GM12873 (cell line): ENCODE results near the gene TRABD2B.

Source experiments
- TF ChIP-seq, protein P1 (sequence below): IDR thresholded peaks from 2 replicates; pipeline ENCODE4 v1.5.1; 2012; ENCODE audit warnings: low read depth, mild to moderate bottlenecking, moderate library complexity, low read length, control low read depth; ENCODE audit not compliant: insufficient read depth; ENCODE audit errors: missing control alignments

Gene TRABD2B

GRCh38 chr1:47937586-47938254 is 59.5 kb downstream of the TRABD2B start:
- TF ChIP-seq, protein P1, sequence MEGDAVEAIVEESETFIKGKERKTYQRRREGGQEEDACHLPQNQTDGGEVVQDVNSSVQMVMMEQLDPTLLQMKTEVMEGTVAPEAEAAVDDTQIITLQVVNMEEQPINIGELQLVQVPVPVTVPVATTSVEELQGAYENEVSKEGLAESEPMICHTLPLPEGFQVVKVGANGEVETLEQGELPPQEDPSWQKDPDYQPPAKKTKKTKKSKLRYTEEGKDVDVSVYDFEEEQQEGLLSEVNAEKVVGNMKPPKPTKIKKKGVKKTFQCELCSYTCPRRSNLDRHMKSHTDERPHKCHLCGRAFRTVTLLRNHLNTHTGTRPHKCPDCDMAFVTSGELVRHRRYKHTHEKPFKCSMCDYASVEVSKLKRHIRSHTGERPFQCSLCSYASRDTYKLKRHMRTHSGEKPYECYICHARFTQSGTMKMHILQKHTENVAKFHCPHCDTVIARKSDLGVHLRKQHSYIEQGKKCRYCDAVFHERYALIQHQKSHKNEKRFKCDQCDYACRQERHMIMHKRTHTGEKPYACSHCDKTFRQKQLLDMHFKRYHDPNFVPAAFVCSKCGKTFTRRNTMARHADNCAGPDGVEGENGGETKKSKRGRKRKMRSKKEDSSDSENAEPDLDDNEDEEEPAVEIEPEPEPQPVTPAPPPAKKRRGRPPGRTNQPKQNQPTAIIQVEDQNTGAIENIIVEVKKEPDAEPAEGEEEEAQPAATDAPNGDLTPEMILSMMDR, result no peak

DNA sequence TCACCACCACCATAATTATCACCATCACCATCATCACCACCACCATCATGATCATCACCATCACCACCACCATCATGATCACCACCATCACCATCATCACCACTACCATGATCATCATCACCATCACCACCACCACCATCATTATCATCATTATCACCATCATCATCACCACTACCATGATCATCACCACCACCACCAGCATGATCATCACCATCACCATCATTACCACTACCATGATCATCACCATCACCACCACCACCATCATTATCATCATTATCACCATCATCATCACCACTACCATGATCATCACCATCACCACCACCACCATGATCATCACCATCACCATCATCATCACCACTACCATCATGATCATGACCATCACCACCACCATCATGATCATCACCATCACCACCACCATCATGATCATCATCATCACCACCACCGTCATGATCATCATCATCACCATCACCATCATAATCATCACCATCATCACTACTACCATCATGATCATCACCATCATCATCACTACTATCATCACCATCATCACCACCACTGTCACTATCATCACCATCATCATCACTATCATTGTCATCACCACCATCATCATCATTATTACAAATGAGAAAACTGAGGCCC is 60.2 kb downstream of the TRABD2B start:
- TF ChIP-seq, protein P1, result no peak

DNA sequence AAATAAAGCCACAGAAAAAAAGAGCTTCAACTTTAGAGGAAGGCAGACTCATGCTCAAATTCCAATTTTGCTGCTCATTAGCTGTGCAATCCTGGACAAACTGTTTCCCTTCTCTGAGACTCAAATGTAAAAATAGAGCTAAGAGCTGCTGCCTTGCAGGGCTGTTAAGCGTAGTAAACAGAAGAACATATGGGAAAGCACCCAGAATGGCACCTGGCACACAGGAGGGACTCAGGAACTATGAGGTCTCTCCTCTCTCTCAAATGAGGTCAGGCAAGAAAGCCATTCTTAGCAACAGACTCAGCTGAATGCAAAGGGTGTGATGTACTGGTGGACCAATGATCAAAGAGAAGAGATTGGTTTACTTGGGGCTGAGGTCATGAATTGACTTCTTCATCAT is 61.3 kb downstream of the TRABD2B start:
- TF ChIP-seq, protein P1, result no peak

- TF ChIP-seq, protein P1, result no peak
Observed at GRCh38 chr1:47935163-47935562, 62.0 kb downstream of the TRABD2B start.

- TF ChIP-seq, protein P1, result no peak
Observed at GRCh38 chr1:47934243-47934805, 62.9 kb downstream of the TRABD2B start.

GRCh38 chr1:47932743-47933142 is 64.4 kb downstream of the TRABD2B start:
- TF ChIP-seq, protein P1, result no peak

GRCh38 chr1:47931395-47931794 is 65.8 kb downstream of the TRABD2B start:
- TF ChIP-seq, protein P1, result peak; percentile 17
